Neural cell (in vitro differentiated cells): ENCODE measurements around the gene MACF1. TPM values are rescaled to one million over a fixed set of nuclear protein-coding genes. Genes with fewer than 3 reads are reported as not detected.

Experiments
- H2AFZ ChIP-seq: fragments of 200-600, 300-800 bp; sonication (generic), shearing (Covaris generic); 2 replicates; pipeline ENCODE4 v1.6.0; 2014; ENCODE audit warnings: low read depth, mild to moderate bottlenecking, antibody characterized with exemption, low read length, moderate library complexity
- H3F3A ChIP-seq: fragments of 200-600 bp; shearing (Covaris generic); 2 replicates; pipeline ENCODE4 v1.6.1; 2016; ENCODE audit warnings: mild to moderate bottlenecking, moderate library complexity, mixed read lengths, antibody characterized with exemption, low read length; ENCODE audit not compliant: insufficient read depth, poor library complexity, severe bottlenecking
- H3K27ac ChIP-seq: fragments of 200-600, 300-800 bp; sonication (generic), shearing (Covaris generic); 2 replicates; pipeline ENCODE4 v1.5.1; 2014; ENCODE audit warnings: mild to moderate bottlenecking, low read length, moderate library complexity
- H3K27me3 ChIP-seq: fragments of 300-800, 200-600 bp; sonication (generic), shearing (Covaris generic); 2 replicates; pipeline ENCODE4 v1.6.0; 2014; ENCODE audit warnings: mild to moderate bottlenecking, low read depth, low read length, moderate library complexity; ENCODE audit not compliant: insufficient read depth
- H3K36me3 ChIP-seq: fragments of 300-800, 200-600 bp; sonication (generic), shearing (Covaris generic); 2 replicates; pipeline ENCODE4 v1.5.1; 2014; ENCODE audit warnings: mild to moderate bottlenecking, antibody characterized with exemption, low read length, moderate library complexity; ENCODE audit not compliant: insufficient read depth
- H3K4me2 ChIP-seq: fragments of 300-800, 200-600 bp; sonication (generic), shearing (Covaris generic); 2 replicates; pipeline ENCODE4 v1.6.0; 2014; ENCODE audit warnings: mild to moderate bottlenecking, low read length
- H3K4me3 ChIP-seq: fragments of 300-800, 200-600 bp; sonication (generic), shearing (Covaris generic); 2 replicates; pipeline ENCODE4 v1.5.1; 2014; ENCODE audit warnings: mild to moderate bottlenecking, low read length, moderate library complexity
- H3K79me2 ChIP-seq: fragments of 200-600 bp; shearing (Covaris generic); replicated peaks from 2 replicates; pipeline ENCODE4 v1.6.0; 2014; ENCODE audit warnings: mild to moderate bottlenecking, low read length, moderate library complexity; ENCODE audit not compliant: insufficient read depth
- H3K9ac ChIP-seq: fragments of 300-800, 200-600 bp; sonication (generic), shearing (Covaris generic); 2 replicates; pipeline ENCODE4 v1.6.1; 2016; ENCODE audit warnings: mild to moderate bottlenecking, low read length, mixed read lengths
- H3K9me2 ChIP-seq: fragments of 200-600 bp; shearing (Covaris generic); 2 replicates; pipeline ENCODE4 v1.6.1; 2016; ENCODE audit warnings: mild to moderate bottlenecking, low read length, mixed read lengths; ENCODE audit not compliant: insufficient read depth
- H3K9me3 ChIP-seq: fragments of 200-600, 300-800 bp; sonication (generic), shearing (Covaris generic); 2 replicates; pipeline ENCODE4 v1.6.1; 2016; ENCODE audit warnings: mild to moderate bottlenecking, mixed run types, low read length, moderate library complexity, mixed read lengths
- H4K20me1 ChIP-seq: fragments of 200-600 bp; shearing (Covaris generic); 2 replicates; pipeline ENCODE4 v1.6.1; 2016; ENCODE audit warnings: mild to moderate bottlenecking, mixed run types; ENCODE audit not compliant: insufficient read depth
- EP300 ChIP-seq: fragments of 450-650 bp; conservative IDR thresholded peaks from 2 replicates; pipeline ENCODE4 v1.6.1; 2014; ENCODE audit warnings: antibody characterized with exemption, mild to moderate bottlenecking, moderate library complexity; ENCODE audit not compliant: poor library complexity, severe bottlenecking
- EZH2 ChIP-seq: fragments of 200-600, 300-800 bp; shearing (Covaris generic), sonication (generic); IDR thresholded peaks from 2 replicates; pipeline ENCODE4 v1.6.1; 2014; ENCODE audit warnings: antibody characterized with exemption, low read length, borderline replicate concordance, mild to moderate bottlenecking; ENCODE audit not compliant: insufficient read depth, poor library complexity, severe bottlenecking
- MXI1 ChIP-seq: fragments of 450-650 bp; conservative IDR thresholded peaks from 2 replicates; pipeline ENCODE4 v1.6.1; 2014; ENCODE audit warnings: antibody characterized with exemption, mild to moderate bottlenecking; ENCODE audit not compliant: poor library complexity, severe bottlenecking
- POLR2AphosphoS5 ChIP-seq: IDR thresholded peaks from 2 replicates; pipeline ENCODE4 v1.6.1; 2012
- RAD21 ChIP-seq: fragments of 450-650 bp; conservative IDR thresholded peaks from 2 replicates; pipeline ENCODE4 v1.6.1; 2014; ENCODE audit warnings: antibody characterized with exemption, mild to moderate bottlenecking, moderate library complexity
- REST ChIP-seq: IDR thresholded peaks from 2 replicates; pipeline ENCODE4 v1.6.1; 2012; ENCODE audit warnings: borderline replicate concordance
- SMC3 ChIP-seq: fragments of 450-650 bp; conservative IDR thresholded peaks from 2 replicates; pipeline ENCODE4 v1.6.1; 2014; ENCODE audit warnings: antibody characterized with exemption, mild to moderate bottlenecking, moderate library complexity; ENCODE audit not compliant: poor library complexity
- TAF1 ChIP-seq: IDR thresholded peaks from 2 replicates; pipeline ENCODE4 v1.6.1; 2012; ENCODE audit warnings: low read depth
- polyA plus RNA-seq: library from polyadenylated mRNA; depleted of rRNA; stranded (reverse); fragments of >200 nt; gene quantifications from 2 replicates; pipeline ENCODE4 v1.2.3, GENCODE V29; 2014
- TF ChIP-seq, protein P1 (sequence below): fragments of 450-650 bp; IDR thresholded peaks from 2 replicates; pipeline ENCODE4 v1.5.1; 2014; ENCODE audit warnings: antibody characterized with exemption, mild to moderate bottlenecking, moderate library complexity; ENCODE audit not compliant: poor library complexity, severe bottlenecking

MACF1 gene
- polyA plus RNA-seq, 1 donor from 2014 or later, result 176 TPM

- Histone ChIP-seq H3K27ac (no peak overlapping the region), H4K20me1 (no peaks in the 10 kb centered on the region)
Observed at GRCh38 chr1:39483276-39483675, 278.8 kb downstream of the MACF1 start.

DNA sequence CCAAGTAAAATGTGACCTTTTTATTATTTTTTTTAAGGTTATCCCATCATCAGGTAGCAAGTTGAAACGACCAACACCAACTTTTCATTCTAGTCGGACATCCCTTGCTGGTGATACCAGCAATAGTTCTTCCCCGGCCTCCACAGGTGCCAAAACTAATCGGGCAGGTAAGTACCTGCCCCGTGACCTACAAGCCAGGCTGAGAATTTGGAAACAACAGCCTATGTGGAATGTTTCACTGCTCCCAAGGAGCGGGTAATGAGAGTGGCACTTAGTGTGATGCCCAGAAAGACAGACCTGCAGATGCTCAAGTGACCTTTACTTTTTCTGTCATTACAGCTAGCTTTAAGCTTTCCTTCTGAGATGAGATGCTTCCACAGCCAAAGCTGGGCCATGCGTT lies 280.1 kb downstream of the MACF1 start:
- Histone ChIP-seq H3K9me3 (no peaks in the 10 kb centered on the region), H3F3A (no peaks in the 10 kb centered on the region), H3K27me3 (no peaks in the 10 kb centered on the region), H3K9me2 (no peaks in the 10 kb centered on the region), H3K9ac (no peak overlapping the region), H3K79me2 (no peaks in the 10 kb centered on the region), H2AFZ (no peak overlapping the region), H4K20me1 (no peaks in the 10 kb centered on the region), H3K27ac (no peak overlapping the region), H3K4me3 (no peak overlapping the region), H3K4me2 (no peak overlapping the region), H3K36me3 (peaks cover 36% of the 10 kb centered on the region)
- TF ChIP-seq MXI1 (no peak), TAF1 (no peak), REST (no peak), EP300 (no peak), SMC3 (no peak), RAD21 (no peak)

More at GRCh38 chr1:39483276-39483675, 278.8 kb downstream of the MACF1 start:
- no peak overlapping the region for H3K4me3 ChIP-seq
- no peaks in the 10 kb centered on the region for H3K27me3 ChIP-seq
- TF ChIP-seq REST, result no peak
- TF ChIP-seq, protein P1, sequence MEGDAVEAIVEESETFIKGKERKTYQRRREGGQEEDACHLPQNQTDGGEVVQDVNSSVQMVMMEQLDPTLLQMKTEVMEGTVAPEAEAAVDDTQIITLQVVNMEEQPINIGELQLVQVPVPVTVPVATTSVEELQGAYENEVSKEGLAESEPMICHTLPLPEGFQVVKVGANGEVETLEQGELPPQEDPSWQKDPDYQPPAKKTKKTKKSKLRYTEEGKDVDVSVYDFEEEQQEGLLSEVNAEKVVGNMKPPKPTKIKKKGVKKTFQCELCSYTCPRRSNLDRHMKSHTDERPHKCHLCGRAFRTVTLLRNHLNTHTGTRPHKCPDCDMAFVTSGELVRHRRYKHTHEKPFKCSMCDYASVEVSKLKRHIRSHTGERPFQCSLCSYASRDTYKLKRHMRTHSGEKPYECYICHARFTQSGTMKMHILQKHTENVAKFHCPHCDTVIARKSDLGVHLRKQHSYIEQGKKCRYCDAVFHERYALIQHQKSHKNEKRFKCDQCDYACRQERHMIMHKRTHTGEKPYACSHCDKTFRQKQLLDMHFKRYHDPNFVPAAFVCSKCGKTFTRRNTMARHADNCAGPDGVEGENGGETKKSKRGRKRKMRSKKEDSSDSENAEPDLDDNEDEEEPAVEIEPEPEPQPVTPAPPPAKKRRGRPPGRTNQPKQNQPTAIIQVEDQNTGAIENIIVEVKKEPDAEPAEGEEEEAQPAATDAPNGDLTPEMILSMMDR, result no peak
- TF ChIP-seq RAD21, result no peak
- TF ChIP-seq EZH2, result no peak
- TF ChIP-seq POLR2AphosphoS5, result no peak
- TF ChIP-seq EP300, result no peak
- no peak for TF ChIP-seq MXI1
- no peak for TF ChIP-seq TAF1
- no peak for TF ChIP-seq SMC3
- H3F3A ChIP-seq, result no peaks in the 10 kb centered on the region
- H3K4me2 ChIP-seq, result no peak overlapping the region
- H3K36me3 ChIP-seq, result peaks cover 36% of the 10 kb centered on the region
- no peak overlapping the region for H2AFZ ChIP-seq
- H3K9me2 ChIP-seq, result no peaks in the 10 kb centered on the region
- no peak overlapping the region for H3K9ac ChIP-seq
- H3K79me2 ChIP-seq, result no peaks in the 10 kb centered on the region
- H3K9me3 ChIP-seq, result no peaks in the 10 kb centered on the region
